Measurements from ENCODE around the gene NLGN1. TPM values are rescaled to one million over a fixed set of nuclear protein-coding genes. Genes with fewer than 3 reads are reported as not detected.

The NLGN1 gene
- total RNA-seq, 4 donors from 2014 or later = 0.80 to 4.4 (median 1.8) TPM

DNA sequence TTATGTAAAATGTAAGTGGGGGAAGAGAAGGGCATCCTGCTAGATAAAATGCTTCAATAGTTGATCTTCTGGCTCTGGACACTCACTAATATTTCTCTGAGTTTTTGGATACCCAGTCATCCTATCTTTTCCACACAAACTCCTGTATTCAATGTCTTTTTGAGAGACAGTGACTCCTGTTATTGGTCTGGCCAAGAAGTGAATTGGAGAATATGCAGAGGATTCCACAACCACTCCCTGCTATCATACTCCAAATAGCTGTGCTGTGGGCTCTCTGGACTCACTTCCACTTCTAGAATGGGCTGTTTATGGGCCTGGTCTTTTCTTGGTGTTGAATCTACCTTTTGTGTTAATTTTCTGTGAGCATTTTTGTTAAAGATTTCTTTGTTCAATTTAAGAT is 376.8 kb downstream of the NLGN1 start:
- intact Hi-C loops (cut with DNase I; ENCODE audit: low total_unique reads) = no loop called here
- no peak for DNase-seq (ENCODE audit: low spot score in 2 of 2)
- TF ChIP-seq, protein P1, sequence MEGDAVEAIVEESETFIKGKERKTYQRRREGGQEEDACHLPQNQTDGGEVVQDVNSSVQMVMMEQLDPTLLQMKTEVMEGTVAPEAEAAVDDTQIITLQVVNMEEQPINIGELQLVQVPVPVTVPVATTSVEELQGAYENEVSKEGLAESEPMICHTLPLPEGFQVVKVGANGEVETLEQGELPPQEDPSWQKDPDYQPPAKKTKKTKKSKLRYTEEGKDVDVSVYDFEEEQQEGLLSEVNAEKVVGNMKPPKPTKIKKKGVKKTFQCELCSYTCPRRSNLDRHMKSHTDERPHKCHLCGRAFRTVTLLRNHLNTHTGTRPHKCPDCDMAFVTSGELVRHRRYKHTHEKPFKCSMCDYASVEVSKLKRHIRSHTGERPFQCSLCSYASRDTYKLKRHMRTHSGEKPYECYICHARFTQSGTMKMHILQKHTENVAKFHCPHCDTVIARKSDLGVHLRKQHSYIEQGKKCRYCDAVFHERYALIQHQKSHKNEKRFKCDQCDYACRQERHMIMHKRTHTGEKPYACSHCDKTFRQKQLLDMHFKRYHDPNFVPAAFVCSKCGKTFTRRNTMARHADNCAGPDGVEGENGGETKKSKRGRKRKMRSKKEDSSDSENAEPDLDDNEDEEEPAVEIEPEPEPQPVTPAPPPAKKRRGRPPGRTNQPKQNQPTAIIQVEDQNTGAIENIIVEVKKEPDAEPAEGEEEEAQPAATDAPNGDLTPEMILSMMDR (IDR thresholded peaks at IDR 0.05) = no peak
- no peak for TF ChIP-seq POLR2A (IDR thresholded peaks at IDR 0.05)
- H3K4me3 ChIP-seq (ENCODE audit: low read depth, poor library complexity, severe bottlenecking) = no peak overlapping the region

DNA sequence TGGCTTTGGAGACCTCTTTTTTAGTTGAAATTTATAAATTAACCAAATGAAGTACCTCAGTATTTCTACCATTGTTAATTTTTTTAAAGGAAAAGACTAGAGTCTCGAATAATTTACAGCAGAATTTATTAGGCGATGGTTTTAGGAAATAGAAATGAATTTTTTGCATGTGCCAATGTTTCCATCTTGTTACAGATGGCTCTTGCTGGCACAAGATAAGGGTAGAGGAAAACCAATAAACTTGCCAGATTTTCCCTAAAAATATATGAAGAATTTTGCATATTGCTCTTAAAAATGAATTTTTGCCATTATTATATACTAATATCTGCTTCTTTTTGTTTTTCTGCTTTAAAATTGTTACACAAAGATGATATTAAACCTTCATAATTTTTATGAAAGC is 380.7 kb downstream of the NLGN1 start:
- 64 to 81% methylated on average over 2 of the region's 2 CpGs for WGBS, 2 donors
- TF ChIP-seq POLR2A (IDR thresholded peaks at IDR 0.05) = no peak
- TF ChIP-seq, protein P1 (IDR thresholded peaks at IDR 0.05) = no peak
- intact Hi-C loops (cut with DNase I; ENCODE audit: low total_unique reads) = no loop called here
- H3K4me3 ChIP-seq (ENCODE audit: low read depth, poor library complexity, severe bottlenecking) = no peak overlapping the region
- DNase-seq (ENCODE audit: low spot score in 2 of 2) = no peak

DNA sequence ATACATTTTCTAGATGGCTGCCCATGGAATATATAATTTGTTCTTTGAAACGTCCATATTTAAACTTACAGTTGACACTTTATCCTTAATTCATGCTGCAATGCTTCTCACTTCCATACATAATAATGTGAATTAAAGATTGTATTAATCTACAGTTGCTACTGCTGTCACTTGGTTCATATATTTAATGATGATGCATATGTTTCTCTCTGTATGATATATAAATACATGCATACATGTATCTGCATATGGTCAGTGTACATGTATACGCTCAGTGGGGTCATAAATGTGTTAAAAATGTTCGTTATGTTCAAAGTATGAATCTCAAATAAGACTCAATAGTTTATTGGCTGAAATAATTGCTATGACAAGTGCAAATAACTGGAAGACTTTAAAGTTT is 382.5 kb downstream of the NLGN1 start:
- no peak for TF ChIP-seq POLR2A (IDR thresholded peaks at IDR 0.05)
- TF ChIP-seq, protein P1 (IDR thresholded peaks at IDR 0.05) = no peak
- no peak for DNase-seq (ENCODE audit: low spot score in 2 of 2)
- intact Hi-C loops (cut with DNase I; ENCODE audit: low total_unique reads) = no loop called here
- no peak overlapping the region for H3K4me3 ChIP-seq (ENCODE audit: low read depth, poor library complexity, severe bottlenecking)
- WGBS, 2 donors = 89% methylated on average over 3 of the region's 3 CpGs

DNA sequence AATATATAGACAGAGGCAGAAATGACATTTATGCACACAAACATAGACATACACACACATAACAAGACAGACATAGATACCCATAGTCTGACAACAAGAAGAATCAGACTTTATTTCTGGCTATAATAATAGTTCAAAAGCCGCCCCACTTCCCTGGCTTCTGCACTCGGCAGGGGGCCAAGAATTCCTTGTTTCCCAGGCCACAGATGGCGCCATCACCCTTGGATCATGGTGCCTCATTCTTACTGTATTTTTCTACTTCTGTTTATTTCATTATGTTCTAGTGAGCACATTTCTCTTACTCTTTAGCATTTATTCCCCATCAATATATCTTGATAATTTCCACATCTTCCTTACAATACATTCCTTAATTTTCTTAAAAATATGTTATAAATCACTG is 387.5 kb downstream of the NLGN1 start:
- intact Hi-C loops (cut with DNase I; ENCODE audit: low total_unique reads) = no loop called here
- WGBS, 2 donors = 70 to 80% methylated on average over 3 of the region's 3 CpGs
- TF ChIP-seq POLR2A (IDR thresholded peaks at IDR 0.05) = no peak
- TF ChIP-seq, protein P1 (IDR thresholded peaks at IDR 0.05) = no peak
- H3K4me3 ChIP-seq (ENCODE audit: low read depth, poor library complexity, severe bottlenecking) = no peak overlapping the region
- no peak for DNase-seq (ENCODE audit: low spot score in 2 of 2)

DNA sequence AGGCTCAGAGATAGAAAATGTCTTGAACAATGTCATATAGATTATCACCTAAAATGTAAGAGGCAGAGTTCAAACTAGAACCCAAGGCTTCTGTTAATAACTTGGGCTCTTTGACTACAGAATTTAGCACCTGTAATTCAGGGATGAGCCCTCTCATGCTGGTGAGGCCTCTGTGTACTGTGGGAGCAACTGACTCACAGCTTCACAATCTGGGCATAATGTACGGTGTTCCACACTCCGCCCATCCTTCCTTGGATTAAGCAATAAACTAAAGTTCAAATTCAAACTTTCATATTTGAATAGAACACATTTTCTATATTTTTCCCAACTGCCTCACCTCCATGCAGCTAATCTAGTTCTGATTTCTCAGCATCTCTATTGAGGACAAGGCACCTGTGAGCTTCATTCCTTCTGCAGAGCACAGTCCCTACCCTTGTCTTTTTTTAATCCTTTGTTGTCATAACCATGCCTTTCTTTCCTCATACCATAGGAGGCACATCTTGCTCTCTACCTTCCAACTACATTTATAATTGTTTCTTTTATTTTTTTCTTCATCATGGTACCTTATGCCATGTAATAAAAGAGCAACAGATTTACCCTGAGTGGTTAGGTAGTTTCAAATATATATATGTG is 392.1 kb downstream of the NLGN1 start:
- intact Hi-C loops (cut with DNase I; ENCODE audit: low total_unique reads) = no loop called here
- 38 to 60% methylated on average over 2 of the region's 2 CpGs for WGBS, 2 donors
- no peak for TF ChIP-seq POLR2A (IDR thresholded peaks at IDR 0.05)
- TF ChIP-seq, protein P1 (IDR thresholded peaks at IDR 0.05) = no peak

DNA sequence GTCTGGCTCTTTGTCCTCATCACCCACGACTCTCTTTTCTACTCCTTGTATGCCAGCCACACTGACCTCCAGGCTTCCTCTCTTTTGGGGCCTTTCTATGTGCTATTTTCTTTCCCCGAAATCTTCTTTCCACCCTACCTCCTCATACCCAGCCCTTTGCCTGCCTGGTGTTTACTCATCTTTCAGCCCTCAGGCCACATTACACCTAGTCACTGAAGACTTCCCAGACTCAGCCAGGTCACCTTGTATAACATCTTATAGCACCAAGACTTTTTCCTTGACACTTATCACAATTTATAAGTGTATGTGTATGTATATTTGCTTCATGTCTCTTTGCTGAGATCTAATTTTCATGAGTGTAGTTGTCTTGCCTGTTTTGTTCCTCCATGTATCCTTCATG is 396.4 kb downstream of the NLGN1 start:
- WGBS, 2 donors = 73 to 88% methylated on average over 2 of the region's 2 CpGs
- TF ChIP-seq POLR2A (IDR thresholded peaks at IDR 0.05) = no peak
- no peak for DNase-seq (ENCODE audit: low spot score in 2 of 2)
- no peak overlapping the region for H3K4me3 ChIP-seq (ENCODE audit: low read depth, poor library complexity, severe bottlenecking)
- intact Hi-C loops (cut with DNase I; ENCODE audit: low total_unique reads) = no loop called here

More for the DNA sequence above, 392.1 kb downstream of the NLGN1 start:
- DNase-seq (ENCODE audit: low spot score in 2 of 2) = no peak
- H3K4me3 ChIP-seq (ENCODE audit: low read depth, poor library complexity, severe bottlenecking) = no peak overlapping the region

Measured in lower leg skin (tissue), 4 donors.